ENCODE results near the gene GLI3.

GLI3 gene

GRCh38 chr7:41972270-41972669, 264.7 kb downstream of the GLI3 start:
- Histone ChIP-seq H3K4me1 (ENCODE audit: control insufficient read depth, insufficient read depth, low read length) (peaks cover under 1% of the 10 kb centered on the region), H3K36me3 (ENCODE audit: control insufficient read depth, insufficient read depth, low read length) (peaks cover 65% of the 10 kb centered on the region), H3K27me3 (ENCODE audit: control insufficient read depth, insufficient read depth, low read length, poor library complexity, severe bottlenecking) (no peaks in the 10 kb centered on the region), H3K4me3 (ENCODE audit: insufficient read depth, low read depth, low read length) (no peak overlapping the region), H3K27ac (ENCODE audit: insufficient read depth, low read depth, low read length, poor library complexity, severe bottlenecking) (no peak overlapping the region), H3K9me3 (ENCODE audit: control insufficient read depth, low read length) (no peaks in the 10 kb centered on the region)
- WGBS, 2 experiments: 94 to 97% methylated on average over 13 of the region's 13 CpGs

- Histone ChIP-seq H3K36me3 (ENCODE audit: control insufficient read depth, insufficient read depth, low read length) (peaks cover 69% of the 10 kb centered on the region), H3K27me3 (ENCODE audit: control insufficient read depth, insufficient read depth, low read length, poor library complexity, severe bottlenecking) (no peaks in the 10 kb centered on the region), H3K4me1 (ENCODE audit: control insufficient read depth, insufficient read depth, low read length) (no peaks in the 10 kb centered on the region), H3K27ac (ENCODE audit: insufficient read depth, low read depth, low read length, poor library complexity, severe bottlenecking) (no peak overlapping the region), H3K9me3 (ENCODE audit: control insufficient read depth, low read length) (no peaks in the 10 kb centered on the region), H3K4me3 (ENCODE audit: insufficient read depth, low read depth, low read length) (no peak overlapping the region)
- WGBS, 2 experiments: 93 to 98% methylated on average over 9 of the region's 9 CpGs
These were observed 265.3 kb downstream of the GLI3 start for GRCh38 chr7:41971640-41972187.

GRCh38 chr7:41970941-41971340, 266.1 kb downstream of the GLI3 start:
- Histone ChIP-seq H3K27ac (ENCODE audit: insufficient read depth, low read depth, low read length, poor library complexity, severe bottlenecking) (no peak overlapping the region), H3K9me3 (ENCODE audit: control insufficient read depth, low read length) (no peaks in the 10 kb centered on the region), H3K36me3 (ENCODE audit: control insufficient read depth, insufficient read depth, low read length) (peaks cover 69% of the 10 kb centered on the region), H3K4me3 (ENCODE audit: insufficient read depth, low read depth, low read length) (no peak overlapping the region), H3K27me3 (ENCODE audit: control insufficient read depth, insufficient read depth, low read length, poor library complexity, severe bottlenecking) (no peaks in the 10 kb centered on the region), H3K4me1 (ENCODE audit: control insufficient read depth, insufficient read depth, low read length) (no peaks in the 10 kb centered on the region)
- 93 to 96% methylated on average over 5 of the region's 5 CpGs for WGBS, 2 experiments

- whole genome bisulfite sequencing, 2 experiments: 89 to 100% methylated on average over 1 of the region's 1 CpG
- Histone ChIP-seq H3K27ac (ENCODE audit: insufficient read depth, low read depth, low read length, poor library complexity, severe bottlenecking) (no peak overlapping the region), H3K4me1 (ENCODE audit: control insufficient read depth, insufficient read depth, low read length) (no peaks in the 10 kb centered on the region), H3K27me3 (ENCODE audit: control insufficient read depth, insufficient read depth, low read length, poor library complexity, severe bottlenecking) (no peaks in the 10 kb centered on the region), H3K4me3 (ENCODE audit: insufficient read depth, low read depth, low read length) (no peak overlapping the region), H3K36me3 (ENCODE audit: control insufficient read depth, insufficient read depth, low read length) (peaks cover 73% of the 10 kb centered on the region), H3K9me3 (ENCODE audit: control insufficient read depth, low read length) (no peaks in the 10 kb centered on the region)
These were observed 267.4 kb downstream of the GLI3 start for GRCh38 chr7:41969561-41970105.

GRCh38 chr7:41967156-41967555, 269.9 kb downstream of the GLI3 start:
- Histone ChIP-seq H3K36me3 (ENCODE audit: control insufficient read depth, insufficient read depth, low read length) (peaks cover 69% of the 10 kb centered on the region), H3K9me3 (ENCODE audit: control insufficient read depth, low read length) (no peaks in the 10 kb centered on the region)
- WGBS, 2 experiments: 94 to 98% methylated on average over 3 of the region's 3 CpGs

GRCh38 chr7:41965951-41966505, 271.0 kb downstream of the GLI3 start:
- Histone ChIP-seq H3K4me3 (ENCODE audit: insufficient read depth, low read depth, low read length) (no peak overlapping the region), H3K27me3 (ENCODE audit: control insufficient read depth, insufficient read depth, low read length, poor library complexity, severe bottlenecking) (no peaks in the 10 kb centered on the region), H3K9me3 (ENCODE audit: control insufficient read depth, low read length) (no peaks in the 10 kb centered on the region), H3K36me3 (ENCODE audit: control insufficient read depth, insufficient read depth, low read length) (peaks cover 59% of the 10 kb centered on the region), H3K4me1 (ENCODE audit: control insufficient read depth, insufficient read depth, low read length) (no peaks in the 10 kb centered on the region), H3K27ac (ENCODE audit: insufficient read depth, low read depth, low read length, poor library complexity, severe bottlenecking) (no peak overlapping the region)
- 97 to 98% methylated on average over 62 of the region's 62 CpGs for WGBS, 2 experiments

More at GRCh38 chr7:41967156-41967555, 269.9 kb downstream of the GLI3 start:
- Histone ChIP-seq H3K27me3 (ENCODE audit: control insufficient read depth, insufficient read depth, low read length, poor library complexity, severe bottlenecking) (no peaks in the 10 kb centered on the region), H3K27ac (ENCODE audit: insufficient read depth, low read depth, low read length, poor library complexity, severe bottlenecking) (no peak overlapping the region), H3K4me3 (ENCODE audit: insufficient read depth, low read depth, low read length) (no peak overlapping the region), H3K4me1 (ENCODE audit: control insufficient read depth, insufficient read depth, low read length) (no peaks in the 10 kb centered on the region)

GRCh38 chr7:41964849-41965745, 271.9 kb downstream of the GLI3 start:
- Histone ChIP-seq H3K4me3 (ENCODE audit: insufficient read depth, low read depth, low read length) (no peak overlapping the region), H3K4me1 (ENCODE audit: control insufficient read depth, insufficient read depth, low read length) (no peaks in the 10 kb centered on the region), H3K27me3 (ENCODE audit: control insufficient read depth, insufficient read depth, low read length, poor library complexity, severe bottlenecking) (no peaks in the 10 kb centered on the region), H3K9me3 (ENCODE audit: control insufficient read depth, low read length) (no peaks in the 10 kb centered on the region), H3K36me3 (ENCODE audit: control insufficient read depth, insufficient read depth, low read length) (peaks cover 53% of the 10 kb centered on the region), H3K27ac (ENCODE audit: insufficient read depth, low read depth, low read length, poor library complexity, severe bottlenecking) (no peak overlapping the region)
- WGBS, 2 experiments: 96 to 97% methylated on average over 47 of the region's 47 CpGs

- Histone ChIP-seq H3K36me3 (ENCODE audit: control insufficient read depth, insufficient read depth, low read length) (peaks cover 53% of the 10 kb centered on the region), H3K9me3 (ENCODE audit: control insufficient read depth, low read length) (no peaks in the 10 kb centered on the region), H3K4me1 (ENCODE audit: control insufficient read depth, insufficient read depth, low read length) (no peaks in the 10 kb centered on the region), H3K27ac (ENCODE audit: insufficient read depth, low read depth, low read length, poor library complexity, severe bottlenecking) (no peak overlapping the region), H3K27me3 (ENCODE audit: control insufficient read depth, insufficient read depth, low read length, poor library complexity, severe bottlenecking) (no peaks in the 10 kb centered on the region), H3K4me3 (ENCODE audit: insufficient read depth, low read depth, low read length) (no peak overlapping the region)
- WGBS, 2 experiments: 96 to 98% methylated on average over 16 of the region's 16 CpGs
These were observed 272.7 kb downstream of the GLI3 start for GRCh38 chr7:41964183-41964753.

- peaks cover 26% of the 10 kb centered on the region for H3K4me1 ChIP-seq (ENCODE audit: control insufficient read depth, insufficient read depth, low read length)
- H3K36me3 ChIP-seq (ENCODE audit: control insufficient read depth, insufficient read depth, low read length): no peaks in the 10 kb centered on the region
- H3K9me3 ChIP-seq (ENCODE audit: control insufficient read depth, low read length): no peaks in the 10 kb centered on the region
- no peaks in the 10 kb centered on the region for H3K27me3 ChIP-seq (ENCODE audit: control insufficient read depth, insufficient read depth, low read length, poor library complexity, severe bottlenecking)
- WGBS, 2 experiments: 91% methylated on average over 10 of the region's 10 CpGs
- no peak overlapping the region for H3K27ac ChIP-seq (ENCODE audit: insufficient read depth, low read depth, low read length, poor library complexity, severe bottlenecking)
- H3K4me3 ChIP-seq (ENCODE audit: insufficient read depth, low read depth, low read length): no peak overlapping the region
These were observed 280.3 kb downstream of the GLI3 start for GRCh38 chr7:41956705-41957104.

Data from ectodermal cell (in vitro differentiated cells).